Gastrocnemius medialis (tissue), 4 donors: ENCODE data around the gene LYST. TPM values are rescaled to one million over a fixed set of nuclear protein-coding genes. Genes with fewer than 3 reads are reported as not detected.

Source experiments
- ATAC-seq, 2 donors: fragments of 150-250 bp; one replicate each; pipeline ENCODE4 v1.9.1; 2016
- DNase-seq, 2 donors: peaks; one replicate each; pipeline ENCODE4 v3.0.0-alpha.2; 2019
- H3K27ac ChIP-seq, 4 donors: fragments of 200-600 bp; sonication (generic); 1 replicate in 1 of 4; 2 replicates in 3 of 4; pipeline ENCODE4 v1.5.1; 2016 to 2018; ENCODE audit warnings: mild to moderate bottlenecking in 2 of 4, moderate library complexity in 1 of 4
- H3K27me3 ChIP-seq, 3 donors: fragments of 200-600 bp; sonication (generic) in 2 of 3; 1 replicate in 1 of 3; 2 replicates in 2 of 3; pipeline versions ENCODE4 v1.5.1 to v1.6.0; 2016 to 2019; ENCODE audit warnings: mild to moderate bottlenecking in 1 of 3, moderate library complexity in 1 of 3
- H3K36me3 ChIP-seq, 2 donors: fragments of 200-600 bp; sonication (generic) in 1 of 2; one replicate each; pipeline ENCODE4 v1.5.1; 2017 to 2018
- H3K4me1 ChIP-seq, 2 donors: fragments of 200-600 bp; sonication (generic) in 1 of 2; one replicate each; pipeline ENCODE4 v1.5.1; 2016 to 2017; ENCODE audit warnings: mild to moderate bottlenecking in 2 of 2
- H3K4me3 ChIP-seq, 4 donors: fragments of 200-600 bp; sonication (generic) in 3 of 4; 1 replicate in 1 of 4; 2 replicates in 3 of 4; pipeline ENCODE4 v1.5.1; 2016 to 2019; ENCODE audit warnings: mild to moderate bottlenecking in 2 of 4
- H3K9me3 ChIP-seq, 3 donors: fragments of 200-600 bp; sonication (generic) in 2 of 3; 1 replicate in 1 of 3; 2 replicates in 2 of 3; pipeline ENCODE4 v1.5.1; 2016 to 2019
- CTCF ChIP-seq, 5 experiments: fragments of 450-650 bp in 3 of 5; fragments of 200-600 bp in 2 of 5; sonication (generic) in 2 of 5; IDR thresholded peaks in 4 of 5; conservative IDR thresholded peaks in 1 of 5; 1 replicate in 4 of 5; 2 replicates in 1 of 5; pipeline ENCODE4 v1.5.1; 2016 to 2019; ENCODE audit warnings: antibody characterized with exemption in 5 of 5, mild to moderate bottlenecking in 3 of 5, moderate library complexity in 3 of 5
- POLR2A ChIP-seq, 2 donors: fragments of 450-650 bp; IDR thresholded peaks; one replicate each; pipeline ENCODE4 v1.6.1; 2017; ENCODE audit warnings: antibody characterized with exemption in 2 of 2, mild to moderate bottlenecking in 2 of 2, moderate library complexity in 2 of 2
- in situ Hi-C, 4 donors: fragments of 200-750 bp; cut with MboI; loops; one replicate each; pipeline versions ENCODE4 v1.15.0 to v1.8.0; 2017; ENCODE audit warnings: low sequenced_read_pairs in 4 of 4
- intact Hi-C: fragments of 100-400 bp; cut with DNase I; formaldehyde crosslinking; loops from one replicate; pipeline ENCODE4 v1.15.1; 2023; ENCODE audit warnings: low total_unique reads
- total RNA-seq, 4 donors: library from RNA; depleted of rRNA; stranded (reverse); fragments of >200 nt; gene quantifications; one replicate each; pipeline versions ENCODE4 v1.1.0 to v1.2.3, GENCODE V29; 2016

The LYST gene
- total RNA-seq, 4 donors from 2014 or later, result 6.6 to 21.9 (median 10.7) TPM

- H3K9me3 ChIP-seq, result no peaks in the 10 kb centered on the region
- H3K27ac ChIP-seq, result no peak overlapping the region
- H3K27me3 ChIP-seq, result no peaks in the 10 kb centered on the region
- ATAC-seq (no peak), DNase-seq (no peak)
- H3K4me3 ChIP-seq, result no peak overlapping the region
- intact Hi-C loops (no loop called here), in situ Hi-C loops (no loop called here)
- H3K4me1 ChIP-seq, result no peaks in the 10 kb centered on the region
- H3K36me3 ChIP-seq, result peaks cover 0 to 46% of the 10 kb centered on the region in 2 donors
- TF ChIP-seq CTCF (IDR thresholded peaks at IDR 0.05 in 4 of 5, conservative IDR thresholded peaks at IDR 0.05 in 1 of 5), result no peak
- no peak for TF ChIP-seq POLR2A (IDR thresholded peaks at IDR 0.05)
These were observed 156.0 kb downstream of the LYST start for GRCh38 chr1:235710687-235711086.

- DNase-seq (no peak), ATAC-seq (no peak)
- Histone ChIP-seq H3K9me3 (no peaks in the 10 kb centered on the region), H3K27ac (no peak overlapping the region), H3K27me3 (no peaks in the 10 kb centered on the region), H3K36me3 (peaks cover 0 to 40% of the 10 kb centered on the region in 2 donors), H3K4me3 (no peak overlapping the region), H3K4me1 (no peaks in the 10 kb centered on the region)
- no peak for TF ChIP-seq CTCF (IDR thresholded peaks at IDR 0.05 in 4 of 5, conservative IDR thresholded peaks at IDR 0.05 in 1 of 5)
- TF ChIP-seq POLR2A (IDR thresholded peaks at IDR 0.05), result no peak
- intact Hi-C loops, result no loop called here
- in situ Hi-C loops, result no loop called here
These were observed 157.7 kb downstream of the LYST start for GRCh38 chr1:235709018-235709417.

- Histone ChIP-seq H3K36me3 (peaks cover 0 to 40% of the 10 kb centered on the region in 2 donors), H3K4me1 (no peaks in the 10 kb centered on the region), H3K9me3 (no peaks in the 10 kb centered on the region), H3K4me3 (no peak overlapping the region), H3K27me3 (no peaks in the 10 kb centered on the region), H3K27ac (no peak overlapping the region)
- in situ Hi-C loops, result no loop called here
- intact Hi-C loops, result no loop called here
- no peak for DNase-seq
- TF ChIP-seq CTCF (IDR thresholded peaks at IDR 0.05 in 4 of 5, conservative IDR thresholded peaks at IDR 0.05 in 1 of 5), result no peak
- no peak for ATAC-seq
These were observed 158.2 kb downstream of the LYST start for GRCh38 chr1:235708390-235708962.

GRCh38 chr1:235703506-235703905 lies 163.2 kb downstream of the LYST start:
- H3K9me3 ChIP-seq, result no peaks in the 10 kb centered on the region
- H3K36me3 ChIP-seq, result peaks cover 0 to 48% of the 10 kb centered on the region in 2 donors
- TF ChIP-seq POLR2A (IDR thresholded peaks at IDR 0.05) (no peak), CTCF (IDR thresholded peaks at IDR 0.05 in 4 of 5, conservative IDR thresholded peaks at IDR 0.05 in 1 of 5) (no peak)
- no peaks in the 10 kb centered on the region for H3K27me3 ChIP-seq
- H3K27ac ChIP-seq, result no peak overlapping the region
- H3K4me3 ChIP-seq, result no peak overlapping the region
- H3K4me1 ChIP-seq, result no peaks in the 10 kb centered on the region
- intact Hi-C loops, result no loop called here
- in situ Hi-C loops, result no loop called here
- no peak for ATAC-seq
- DNase-seq, result no peak

GRCh38 chr1:235702412-235702811 lies 164.3 kb downstream of the LYST start:
- no peak overlapping the region for H3K27ac ChIP-seq
- no peak for ATAC-seq
- H3K9me3 ChIP-seq, result no peaks in the 10 kb centered on the region
- intact Hi-C loops, result no loop called here
- no peak for TF ChIP-seq CTCF (IDR thresholded peaks at IDR 0.05 in 4 of 5, conservative IDR thresholded peaks at IDR 0.05 in 1 of 5)
- TF ChIP-seq POLR2A (IDR thresholded peaks at IDR 0.05), result no peak
- peaks cover 0 to 47% of the 10 kb centered on the region in 2 donors for H3K36me3 ChIP-seq
- H3K4me1 ChIP-seq, result no peaks in the 10 kb centered on the region
- no peaks in the 10 kb centered on the region for H3K27me3 ChIP-seq
- H3K4me3 ChIP-seq, result no peak overlapping the region
- DNase-seq, result no peak
- in situ Hi-C loops, result no loop called here
